Measurements from ENCODE around the gene ARPC2. TPM values are rescaled to one million over a fixed set of nuclear protein-coding genes. Genes with fewer than 3 reads are reported as not detected.

The ARPC2 gene
- total and polyA plus RNA-seq, 4 donors: 58.1 to 83.6 (median 73.7) TPM

DNA sequence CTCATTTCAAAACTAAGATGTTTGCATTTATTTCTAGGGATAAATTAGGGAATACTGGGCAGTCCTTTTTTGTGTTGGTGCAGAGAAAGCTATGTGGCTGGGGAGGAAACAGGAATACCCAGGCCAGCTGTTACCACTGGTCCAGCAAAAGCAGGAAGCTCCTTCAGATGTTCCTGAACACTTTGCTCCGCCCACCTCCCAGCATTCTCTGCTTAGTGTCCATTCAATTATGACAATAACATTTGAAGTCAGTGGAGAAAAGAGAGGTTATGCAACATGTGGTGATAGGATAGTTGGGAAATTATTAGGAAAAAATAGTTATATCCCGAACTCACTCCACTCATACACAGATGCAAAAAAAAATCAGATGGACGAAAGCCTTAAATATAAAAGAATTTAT, 22.1 kb upstream of the ARPC2 start:
- WGBS: 89% methylated on average over 3 of the region's 3 CpGs
- no peak overlapping the region for H3K9ac ChIP-seq (ENCODE audit: low read depth in 1 of 2, low read length in 2 of 2)
- H3K36me3 ChIP-seq (ENCODE audit: control insufficient read depth in 4 of 4, insufficient read depth in 3 of 4, low read depth in 1 of 4, low read length in 3 of 4): no peaks in the 10 kb centered on the region

DNA sequence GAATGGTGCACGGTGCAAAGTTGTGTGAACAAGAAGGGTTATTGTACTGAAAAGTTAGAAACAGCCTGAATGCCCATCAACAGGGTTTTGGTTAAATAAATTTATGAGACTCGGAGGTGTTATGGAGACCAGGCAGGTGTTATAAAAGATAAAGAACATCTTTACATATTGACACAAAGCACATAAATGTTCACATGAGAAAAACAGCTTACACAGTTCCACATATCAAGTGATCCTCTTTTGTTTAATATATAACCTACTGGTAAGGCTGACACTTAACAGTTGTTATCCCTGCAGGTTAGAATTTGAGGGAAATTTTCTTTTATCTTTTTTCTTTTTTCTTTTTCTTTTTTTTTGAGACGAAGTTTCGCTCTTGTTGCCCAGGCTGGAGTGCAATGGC, 20.0 kb upstream of the ARPC2 start:
- no peak overlapping the region for H3K9ac ChIP-seq (ENCODE audit: low read depth in 1 of 2, low read length in 2 of 2)
- H3K9me3 ChIP-seq (ENCODE audit: control insufficient read depth in 4 of 4, low read length in 3 of 4): no peaks in the 10 kb centered on the region
- H3K4me3 ChIP-seq (ENCODE audit: low read depth in 1 of 3, low read length in 3 of 3): no peak overlapping the region
- 82% methylated on average over 4 of the region's 4 CpGs for WGBS
- H3K27ac ChIP-seq (ENCODE audit: low read depth in 1 of 2, low read length in 2 of 2): no peak overlapping the region
- H3K36me3 ChIP-seq (ENCODE audit: control insufficient read depth in 4 of 4, insufficient read depth in 3 of 4, low read depth in 1 of 4, low read length in 3 of 4): no peaks in the 10 kb centered on the region
- no peaks in the 10 kb centered on the region for H3K27me3 ChIP-seq (ENCODE audit: control insufficient read depth in 4 of 4, insufficient read depth in 4 of 4, low read length in 3 of 4)
- no peaks in the 10 kb centered on the region for H3K4me1 ChIP-seq (ENCODE audit: control insufficient read depth in 4 of 4, insufficient read depth in 4 of 4, low read length in 3 of 4)
- no peak for TF ChIP-seq RXRA (IDR thresholded peaks at IDR 0.05)
- DNase-seq (ENCODE audit: low spot score): no peak

More for the DNA sequence above, 22.1 kb upstream of the ARPC2 start:
- no peak for TF ChIP-seq HNF4A (conservative IDR thresholded peaks at IDR 0.05)
- TF ChIP-seq HNF4G (IDR thresholded peaks at IDR 0.05): no peak
- no peak for TF ChIP-seq EGR1 (IDR thresholded peaks at IDR 0.05; ENCODE audit: low read depth in 2 of 2)
- TF ChIP-seq TAF1 (conservative IDR thresholded peaks at IDR 0.05): no peak
- TF ChIP-seq YY1 (IDR thresholded peaks at IDR 0.05): no peak
- TF ChIP-seq, protein P1, sequence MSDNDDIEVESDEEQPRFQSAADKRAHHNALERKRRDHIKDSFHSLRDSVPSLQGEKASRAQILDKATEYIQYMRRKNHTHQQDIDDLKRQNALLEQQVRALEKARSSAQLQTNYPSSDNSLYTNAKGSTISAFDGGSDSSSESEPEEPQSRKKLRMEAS (IDR thresholded peaks at IDR 0.05): no peak
- no peak for TF ChIP-seq JUND (IDR thresholded peaks at IDR 0.05)
- TF ChIP-seq, protein P2, sequence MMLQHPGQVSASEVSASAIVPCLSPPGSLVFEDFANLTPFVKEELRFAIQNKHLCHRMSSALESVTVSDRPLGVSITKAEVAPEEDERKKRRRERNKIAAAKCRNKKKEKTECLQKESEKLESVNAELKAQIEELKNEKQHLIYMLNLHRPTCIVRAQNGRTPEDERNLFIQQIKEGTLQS (IDR thresholded peaks at IDR 0.05): no peak
- no peak for TF ChIP-seq NR2F2 (IDR thresholded peaks at IDR 0.05)
- TF ChIP-seq, protein P3, sequence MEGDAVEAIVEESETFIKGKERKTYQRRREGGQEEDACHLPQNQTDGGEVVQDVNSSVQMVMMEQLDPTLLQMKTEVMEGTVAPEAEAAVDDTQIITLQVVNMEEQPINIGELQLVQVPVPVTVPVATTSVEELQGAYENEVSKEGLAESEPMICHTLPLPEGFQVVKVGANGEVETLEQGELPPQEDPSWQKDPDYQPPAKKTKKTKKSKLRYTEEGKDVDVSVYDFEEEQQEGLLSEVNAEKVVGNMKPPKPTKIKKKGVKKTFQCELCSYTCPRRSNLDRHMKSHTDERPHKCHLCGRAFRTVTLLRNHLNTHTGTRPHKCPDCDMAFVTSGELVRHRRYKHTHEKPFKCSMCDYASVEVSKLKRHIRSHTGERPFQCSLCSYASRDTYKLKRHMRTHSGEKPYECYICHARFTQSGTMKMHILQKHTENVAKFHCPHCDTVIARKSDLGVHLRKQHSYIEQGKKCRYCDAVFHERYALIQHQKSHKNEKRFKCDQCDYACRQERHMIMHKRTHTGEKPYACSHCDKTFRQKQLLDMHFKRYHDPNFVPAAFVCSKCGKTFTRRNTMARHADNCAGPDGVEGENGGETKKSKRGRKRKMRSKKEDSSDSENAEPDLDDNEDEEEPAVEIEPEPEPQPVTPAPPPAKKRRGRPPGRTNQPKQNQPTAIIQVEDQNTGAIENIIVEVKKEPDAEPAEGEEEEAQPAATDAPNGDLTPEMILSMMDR (IDR thresholded peaks at IDR 0.05; ENCODE audit: low read depth, low read length, missing input control): no peak
- TF ChIP-seq RAD21 (IDR thresholded peaks at IDR 0.05): no peak
- TF ChIP-seq FOXA1 (IDR thresholded peaks at IDR 0.05): no peak
- TF ChIP-seq, protein P4, sequence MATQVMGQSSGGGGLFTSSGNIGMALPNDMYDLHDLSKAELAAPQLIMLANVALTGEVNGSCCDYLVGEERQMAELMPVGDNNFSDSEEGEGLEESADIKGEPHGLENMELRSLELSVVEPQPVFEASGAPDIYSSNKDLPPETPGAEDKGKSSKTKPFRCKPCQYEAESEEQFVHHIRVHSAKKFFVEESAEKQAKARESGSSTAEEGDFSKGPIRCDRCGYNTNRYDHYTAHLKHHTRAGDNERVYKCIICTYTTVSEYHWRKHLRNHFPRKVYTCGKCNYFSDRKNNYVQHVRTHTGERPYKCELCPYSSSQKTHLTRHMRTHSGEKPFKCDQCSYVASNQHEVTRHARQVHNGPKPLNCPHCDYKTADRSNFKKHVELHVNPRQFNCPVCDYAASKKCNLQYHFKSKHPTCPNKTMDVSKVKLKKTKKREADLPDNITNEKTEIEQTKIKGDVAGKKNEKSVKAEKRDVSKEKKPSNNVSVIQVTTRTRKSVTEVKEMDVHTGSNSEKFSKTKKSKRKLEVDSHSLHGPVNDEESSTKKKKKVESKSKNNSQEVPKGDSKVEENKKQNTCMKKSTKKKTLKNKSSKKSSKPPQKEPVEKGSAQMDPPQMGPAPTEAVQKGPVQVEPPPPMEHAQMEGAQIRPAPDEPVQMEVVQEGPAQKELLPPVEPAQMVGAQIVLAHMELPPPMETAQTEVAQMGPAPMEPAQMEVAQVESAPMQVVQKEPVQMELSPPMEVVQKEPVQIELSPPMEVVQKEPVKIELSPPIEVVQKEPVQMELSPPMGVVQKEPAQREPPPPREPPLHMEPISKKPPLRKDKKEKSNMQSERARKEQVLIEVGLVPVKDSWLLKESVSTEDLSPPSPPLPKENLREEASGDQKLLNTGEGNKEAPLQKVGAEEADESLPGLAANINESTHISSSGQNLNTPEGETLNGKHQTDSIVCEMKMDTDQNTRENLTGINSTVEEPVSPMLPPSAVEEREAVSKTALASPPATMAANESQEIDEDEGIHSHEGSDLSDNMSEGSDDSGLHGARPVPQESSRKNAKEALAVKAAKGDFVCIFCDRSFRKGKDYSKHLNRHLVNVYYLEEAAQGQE (IDR thresholded peaks at IDR 0.05): no peak
- TF ChIP-seq SP1 (IDR thresholded peaks at IDR 0.05): no peak
- TF ChIP-seq GABPA (IDR thresholded peaks at IDR 0.05 in 1 of 2, conservative IDR thresholded peaks at IDR 0.05 in 1 of 2): no peak
- TF ChIP-seq, protein P5, sequence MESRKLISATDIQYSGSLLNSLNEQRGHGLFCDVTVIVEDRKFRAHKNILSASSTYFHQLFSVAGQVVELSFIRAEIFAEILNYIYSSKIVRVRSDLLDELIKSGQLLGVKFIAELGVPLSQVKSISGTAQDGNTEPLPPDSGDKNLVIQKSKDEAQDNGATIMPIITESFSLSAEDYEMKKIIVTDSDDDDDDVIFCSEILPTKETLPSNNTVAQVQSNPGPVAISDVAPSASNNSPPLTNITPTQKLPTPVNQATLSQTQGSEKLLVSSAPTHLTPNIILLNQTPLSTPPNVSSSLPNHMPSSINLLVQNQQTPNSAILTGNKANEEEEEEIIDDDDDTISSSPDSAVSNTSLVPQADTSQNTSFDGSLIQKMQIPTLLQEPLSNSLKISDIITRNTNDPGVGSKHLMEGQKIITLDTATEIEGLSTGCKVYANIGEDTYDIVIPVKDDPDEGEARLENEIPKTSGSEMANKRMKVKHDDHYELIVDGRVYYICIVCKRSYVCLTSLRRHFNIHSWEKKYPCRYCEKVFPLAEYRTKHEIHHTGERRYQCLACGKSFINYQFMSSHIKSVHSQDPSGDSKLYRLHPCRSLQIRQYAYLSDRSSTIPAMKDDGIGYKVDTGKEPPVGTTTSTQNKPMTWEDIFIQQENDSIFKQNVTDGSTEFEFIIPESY (IDR thresholded peaks at IDR 0.05): no peak
- TF ChIP-seq RXRA (IDR thresholded peaks at IDR 0.05): no peak
- TF ChIP-seq FOXA2 (IDR thresholded peaks at IDR 0.05): no peak
- H3K4me3 ChIP-seq (ENCODE audit: low read depth in 1 of 3, low read length in 3 of 3): no peak overlapping the region
- no peaks in the 10 kb centered on the region for H3K27me3 ChIP-seq (ENCODE audit: control insufficient read depth in 4 of 4, insufficient read depth in 4 of 4, low read length in 3 of 4)
- DNase-seq (ENCODE audit: low spot score): no peak
- H3K9me3 ChIP-seq (ENCODE audit: control insufficient read depth in 4 of 4, low read length in 3 of 4): no peaks in the 10 kb centered on the region
- H3K4me1 ChIP-seq (ENCODE audit: control insufficient read depth in 4 of 4, insufficient read depth in 4 of 4, low read length in 3 of 4): no peaks in the 10 kb centered on the region
- H3K27ac ChIP-seq (ENCODE audit: low read depth in 1 of 2, low read length in 2 of 2): no peak overlapping the region
